Measurements from ENCODE around the gene XIRP2. TPM values are rescaled to one million over a fixed set of nuclear protein-coding genes. Genes with fewer than 3 reads are reported as not detected.
A peak's percentile ranks its signal among the peaks of the same experiment; 100 is the strongest.

Gene XIRP2
- polyA plus RNA-seq, 1 experiment = 0.43 TPM

GRCh38 chr2:167289651-167290410, 401.6 kb downstream of the XIRP2 start:
- Histone ChIP-seq H3K4me3 (ENCODE audit: low read depth, low read length) (no peak overlapping the region), H3K27me3 (ENCODE audit: control insufficient read depth, insufficient read depth, low read length) (no peaks in the 10 kb centered on the region), H3K27ac (ENCODE audit: low read depth, low read length) (no peak overlapping the region), H3K9me3 (ENCODE audit: control insufficient read depth, insufficient read depth, low read length) (no peaks in the 10 kb centered on the region; the same call in 1 of the 2 replicates)
- no peak for TF ChIP-seq CTCF (IDR thresholded peaks at IDR 0.05; ENCODE audit: low read depth, low read length)
- no peak for DNase-seq (ENCODE audit: low read depth, low spot score)
- ChIA-PET POLR2A (no interaction called here), CTCF (interaction anchor here (2.9 kb wide), 1 partner anchor 829 kb away, joined by 14 read pairs; no protein-coding TSS in a partner anchor)

- POLR2A ChIA-PET = interaction anchor here (1.3 kb wide), 1 partner anchor 96 kb away, joined by 3 read pairs; no protein-coding TSS in a partner anchor
- Histone ChIP-seq H3K4me3 (ENCODE audit: low read depth, low read length) (peak within 1 kb of the TSS; percentile 73), H3K27ac (ENCODE audit: low read depth, low read length) (peak within 1 kb of the TSS; percentile 77), H3K9me3 (ENCODE audit: control insufficient read depth, insufficient read depth, low read length) (no peaks in the 10 kb centered on the region; the same call in 1 of the 2 replicates), H3K27me3 (ENCODE audit: control insufficient read depth, insufficient read depth, low read length) (no peaks in the 10 kb centered on the region)
- peak; percentile 46 for TF ChIP-seq CTCF (IDR thresholded peaks at IDR 0.05; ENCODE audit: low read depth, low read length)
- CTCF ChIA-PET = interaction anchor here (0.7 to 2.9 kb wide), 4 partner anchors 28 to 826 kb away, joined by 3 to 14 read pairs (median 3); no protein-coding TSS in a partner anchor
- DNase-seq (ENCODE audit: low read depth, low spot score) = peak; percentile 87
Measured at GRCh38 chr2:167292430-167293171, 404.3 kb downstream of the XIRP2 start, which contains the start of gene B3GALT1. TSS of gene B3GALT1 (plus strand) at chr2:167293001.

GRCh38 chr2:167293172-167293781, 405.0 kb downstream of the XIRP2 start:
- no peaks in the 10 kb centered on the region for H3K27me3 ChIP-seq (ENCODE audit: control insufficient read depth, insufficient read depth, low read length)
- TF ChIP-seq CTCF (IDR thresholded peaks at IDR 0.05; ENCODE audit: low read depth, low read length) = no peak
- ChIA-PET POLR2A (interaction anchor here (1.2 to 1.3 kb wide), 2 partner anchors 96 to 799 kb away, joined by 3 to 4 read pairs; partner anchors contain the start of gene SCN7A), CTCF (interaction anchor here (0.6 to 1.4 kb wide), 5 partner anchors 27 to 843 kb away, joined by 3 read pairs; no protein-coding TSS in a partner anchor)
- DNase-seq (ENCODE audit: low read depth, low spot score) = no peak
- H3K27ac ChIP-seq (ENCODE audit: low read depth, low read length) = no peak overlapping the region
- H3K9me3 ChIP-seq (ENCODE audit: control insufficient read depth, insufficient read depth, low read length) = no peaks in the 10 kb centered on the region; the same call in 1 of the 2 replicates
- peak overlapping the region; percentile 70 for H3K4me3 ChIP-seq (ENCODE audit: low read depth, low read length)

GRCh38 chr2:167293943-167294775, 405.9 kb downstream of the XIRP2 start:
- Histone ChIP-seq H3K27me3 (ENCODE audit: control insufficient read depth, insufficient read depth, low read length) (no peaks in the 10 kb centered on the region), H3K4me3 (ENCODE audit: low read depth, low read length) (peak overlapping the region; percentile 70), H3K9me3 (ENCODE audit: control insufficient read depth, insufficient read depth, low read length) (no peaks in the 10 kb centered on the region; the same call in 1 of the 2 replicates), H3K27ac (ENCODE audit: low read depth, low read length) (no peak overlapping the region)
- POLR2A ChIA-PET = interaction anchor here (1.2 to 1.3 kb wide), 2 partner anchors 97 to 800 kb away, joined by 3 to 4 read pairs; partner anchors contain the start of gene SCN7A
- DNase-seq (ENCODE audit: low read depth, low spot score) = no peak
- CTCF ChIA-PET = interaction anchor here (0.6 to 1.4 kb wide), 8 partner anchors 82 to 842 kb away, joined by 3 to 6 read pairs (median 3); no protein-coding TSS in a partner anchor
- no peak for TF ChIP-seq CTCF (IDR thresholded peaks at IDR 0.05; ENCODE audit: low read depth, low read length)
